ENCODE data around the gene HOMER2.

HOMER2 gene

DNA sequence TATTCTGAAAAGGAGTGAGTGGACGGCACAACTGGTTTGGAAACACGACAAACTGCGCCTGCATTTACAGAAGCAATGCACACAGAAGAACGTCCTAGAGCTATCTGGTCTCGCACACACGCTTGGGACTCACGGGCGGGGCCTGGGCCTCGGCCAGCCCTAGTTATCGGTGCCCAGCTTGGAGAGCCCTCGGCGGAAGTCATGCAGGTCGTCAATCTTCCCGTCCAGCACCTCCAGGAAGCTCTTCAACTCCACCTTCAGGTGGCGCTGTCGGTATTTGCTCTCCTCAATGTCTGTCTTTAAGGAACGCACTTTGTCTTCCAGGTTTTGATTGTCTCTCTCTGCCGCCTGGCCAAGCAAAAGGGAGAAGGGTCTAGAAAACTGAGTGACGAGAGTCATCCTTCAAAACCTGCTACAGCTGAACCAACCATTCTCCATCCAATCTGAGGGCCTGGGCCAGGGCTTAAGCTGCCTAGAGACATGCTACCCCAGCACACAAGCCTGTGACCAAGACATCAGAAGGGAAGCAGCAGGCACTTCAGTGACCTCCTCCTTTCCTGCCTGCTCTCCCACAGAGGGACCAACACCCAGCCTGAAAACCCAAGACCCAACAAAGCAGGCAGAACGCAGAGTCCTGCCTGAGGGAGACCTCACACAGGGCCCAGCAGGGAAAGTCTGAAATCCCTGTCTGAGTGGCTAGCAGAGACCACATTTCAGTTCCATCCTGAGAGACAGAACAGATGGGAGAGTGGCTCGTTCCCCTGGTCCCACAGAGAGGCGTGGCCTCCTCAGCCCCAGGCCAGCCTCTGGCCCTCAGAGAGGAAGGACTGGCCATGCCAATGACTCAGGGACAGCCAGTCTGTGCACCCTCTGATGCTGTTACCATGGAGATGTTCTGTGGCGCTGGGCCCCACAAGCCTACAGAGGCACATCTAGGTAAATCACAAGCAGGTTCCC is 102.7 kb downstream of the HOMER2 start:
- TF ChIP-seq, protein P1, sequence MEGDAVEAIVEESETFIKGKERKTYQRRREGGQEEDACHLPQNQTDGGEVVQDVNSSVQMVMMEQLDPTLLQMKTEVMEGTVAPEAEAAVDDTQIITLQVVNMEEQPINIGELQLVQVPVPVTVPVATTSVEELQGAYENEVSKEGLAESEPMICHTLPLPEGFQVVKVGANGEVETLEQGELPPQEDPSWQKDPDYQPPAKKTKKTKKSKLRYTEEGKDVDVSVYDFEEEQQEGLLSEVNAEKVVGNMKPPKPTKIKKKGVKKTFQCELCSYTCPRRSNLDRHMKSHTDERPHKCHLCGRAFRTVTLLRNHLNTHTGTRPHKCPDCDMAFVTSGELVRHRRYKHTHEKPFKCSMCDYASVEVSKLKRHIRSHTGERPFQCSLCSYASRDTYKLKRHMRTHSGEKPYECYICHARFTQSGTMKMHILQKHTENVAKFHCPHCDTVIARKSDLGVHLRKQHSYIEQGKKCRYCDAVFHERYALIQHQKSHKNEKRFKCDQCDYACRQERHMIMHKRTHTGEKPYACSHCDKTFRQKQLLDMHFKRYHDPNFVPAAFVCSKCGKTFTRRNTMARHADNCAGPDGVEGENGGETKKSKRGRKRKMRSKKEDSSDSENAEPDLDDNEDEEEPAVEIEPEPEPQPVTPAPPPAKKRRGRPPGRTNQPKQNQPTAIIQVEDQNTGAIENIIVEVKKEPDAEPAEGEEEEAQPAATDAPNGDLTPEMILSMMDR (IDR thresholded peaks at IDR 0.05; ENCODE audit: insufficient read depth, low read depth, low read length, missing control alignments), result peak; percentile 94
- DNase-seq (ENCODE audit: low read depth), result peak; percentile 90
- H3K4me3 ChIP-seq (ENCODE audit: low read length), result no peak overlapping the region

DNA sequence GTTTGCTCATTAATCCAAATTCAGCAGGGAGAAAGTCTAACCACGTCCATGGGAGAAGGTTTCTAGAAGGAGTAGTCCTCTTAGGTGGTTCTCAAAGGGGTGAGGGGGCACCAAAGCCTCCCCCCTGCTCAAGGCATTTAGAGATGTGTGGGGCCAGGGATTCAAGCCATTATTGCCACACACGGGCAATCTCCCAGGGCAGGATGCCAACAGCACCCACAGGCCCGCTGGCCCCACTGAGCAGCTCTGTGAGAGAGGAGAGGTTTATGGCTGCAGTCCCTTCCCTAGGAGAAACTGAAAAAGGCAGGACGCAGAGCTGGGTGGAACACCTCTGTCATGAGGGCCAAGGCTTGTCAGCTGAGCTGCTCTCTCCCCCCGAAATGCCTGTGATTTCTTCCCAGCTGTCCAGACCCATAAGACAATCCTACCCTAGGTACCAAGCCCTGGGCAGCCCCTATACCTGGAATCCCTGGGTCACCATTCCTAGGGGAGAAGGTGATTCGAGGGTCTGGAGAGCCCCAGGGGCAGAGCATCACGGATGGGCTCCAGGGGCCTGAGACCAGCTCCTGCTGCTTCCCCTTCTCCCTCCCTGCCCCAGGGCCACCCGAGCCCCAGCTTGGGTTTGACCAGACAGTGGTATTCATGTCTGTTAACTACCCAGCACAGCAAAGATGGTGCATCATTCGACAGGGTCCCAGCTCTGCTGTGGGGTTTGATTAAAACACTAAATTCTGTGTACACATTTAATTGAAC is 104.1 kb downstream of the HOMER2 start:
- no peak overlapping the region for H3K4me3 ChIP-seq (ENCODE audit: low read length)
- TF ChIP-seq, protein P1 (IDR thresholded peaks at IDR 0.05; ENCODE audit: insufficient read depth, low read depth, low read length, missing control alignments), result no peak
- no peak for DNase-seq (ENCODE audit: low read depth)

DNA sequence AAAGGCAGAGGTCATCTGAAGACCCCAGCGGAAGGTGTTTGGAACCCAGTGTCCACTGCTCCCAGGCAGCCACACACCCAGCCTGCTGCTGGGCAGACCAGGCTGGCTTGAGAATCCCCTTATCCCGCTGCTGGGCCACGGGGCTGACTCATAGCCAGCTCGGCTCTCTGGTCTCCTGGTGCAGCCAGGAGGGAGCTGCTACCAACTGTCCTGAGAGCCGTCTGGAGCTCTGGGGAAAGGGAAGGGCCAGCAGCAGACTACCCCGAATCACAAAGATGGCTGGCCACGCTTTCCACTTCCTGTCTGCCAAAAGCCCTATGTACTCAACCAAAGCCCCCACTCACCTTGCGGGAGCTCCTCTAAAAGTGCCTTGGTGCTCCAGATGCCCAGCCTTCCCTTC is 104.8 kb downstream of the HOMER2 start:
- H3K4me3 ChIP-seq (ENCODE audit: low read length), result no peak overlapping the region
- DNase-seq (ENCODE audit: low read depth), result no peak
- TF ChIP-seq, protein P1 (IDR thresholded peaks at IDR 0.05; ENCODE audit: insufficient read depth, low read depth, low read length, missing control alignments), result no peak

DNA sequence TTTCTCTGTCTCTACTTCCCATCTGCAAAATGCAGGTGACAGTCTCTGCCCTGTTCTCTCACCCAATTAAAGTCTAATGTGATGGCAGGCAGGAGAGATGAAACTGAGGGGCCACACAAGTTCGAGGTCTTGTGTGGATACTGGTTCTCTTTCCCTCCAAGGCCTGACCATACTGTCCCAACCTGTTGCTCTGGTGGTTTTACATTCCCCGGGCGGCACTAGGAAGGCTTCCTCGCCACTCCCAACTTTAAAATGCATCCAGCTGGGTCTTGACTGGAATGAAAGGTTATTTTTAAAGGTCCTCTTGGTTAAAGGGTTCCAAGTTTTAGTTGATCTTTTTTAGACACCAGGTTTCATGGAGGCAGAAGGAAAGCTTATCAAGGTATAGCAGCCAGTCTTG is 105.9 kb downstream of the HOMER2 start:
- no peak overlapping the region for H3K4me3 ChIP-seq (ENCODE audit: low read length)
- TF ChIP-seq, protein P1 (IDR thresholded peaks at IDR 0.05; ENCODE audit: insufficient read depth, low read depth, low read length, missing control alignments), result no peak
- DNase-seq (ENCODE audit: low read depth), result peak; percentile 8

DNA sequence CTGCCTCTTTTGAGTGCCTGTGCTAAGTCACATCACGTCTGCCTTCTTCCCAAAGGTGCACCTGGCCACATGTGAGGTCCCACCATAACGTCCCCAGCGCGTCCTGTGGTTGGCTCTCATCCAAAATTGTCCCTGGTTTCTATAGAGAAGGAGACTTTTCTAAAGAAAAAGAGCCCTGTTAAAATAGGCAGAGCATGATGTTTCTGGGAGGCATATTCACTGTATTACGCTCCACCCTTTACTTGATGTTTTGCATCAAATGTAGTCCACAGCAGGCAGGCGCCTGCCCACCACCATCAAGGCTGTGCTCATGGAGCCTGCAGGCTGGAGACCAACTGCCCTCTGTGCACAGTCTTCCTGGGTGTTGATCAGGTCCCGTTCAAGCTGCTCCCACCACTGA is 106.8 kb downstream of the HOMER2 start:
- no peak overlapping the region for H3K4me3 ChIP-seq (ENCODE audit: low read length)
- no peak for DNase-seq (ENCODE audit: low read depth)
- TF ChIP-seq, protein P1 (IDR thresholded peaks at IDR 0.05; ENCODE audit: insufficient read depth, low read depth, low read length, missing control alignments), result no peak

DNA sequence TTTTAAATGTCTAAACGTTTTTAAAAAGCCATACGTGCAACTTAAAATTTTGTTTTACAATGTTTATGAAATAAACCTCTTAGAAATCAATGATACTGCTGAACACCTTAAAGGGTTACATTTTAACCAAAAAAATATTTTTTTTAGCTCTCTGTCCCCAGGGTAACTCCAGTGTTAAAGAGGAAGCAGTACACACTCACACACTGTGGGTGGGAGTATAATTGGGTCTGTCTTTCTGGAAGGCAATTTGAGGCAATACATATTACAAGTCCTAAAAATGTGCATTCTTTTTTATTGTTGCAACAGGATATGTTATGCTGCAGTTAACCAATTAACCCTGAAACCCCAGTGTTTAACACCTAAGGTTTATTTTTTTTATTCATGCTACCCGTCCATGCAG is 109.0 kb downstream of the HOMER2 start:
- TF ChIP-seq, protein P1 (IDR thresholded peaks at IDR 0.05; ENCODE audit: insufficient read depth, low read depth, low read length, missing control alignments), result no peak
- DNase-seq (ENCODE audit: low read depth), result no peak
- no peak overlapping the region for H3K4me3 ChIP-seq (ENCODE audit: low read length)

All from epithelial cell of esophagus (primary cell).